Kidney tubule cell (primary cell): ENCODE data around the gene SYNE4.

ENCODE experiments used
- DNase-seq: peaks from one replicate; pipeline ENCODE4 v3.0.0-alpha.2; 2018; ENCODE audit warnings: low spot score

The SYNE4 gene

GRCh38 chr19:35955881-35956634, 52.6 kb downstream of the SYNE4 start:
- no peak for DNase-seq
